ENCODE data around the gene ADGRV1. TPM values are rescaled to one million over a fixed set of nuclear protein-coding genes. Genes with fewer than 3 reads are reported as not detected.

ADGRV1 gene
- total RNA-seq, 1 donor from 2014 or later = 0.99 TPM

- TF ChIP-seq CTCF (IDR thresholded peaks at IDR 0.05) = no peak
- no peaks in the 10 kb centered on the region for H3K9me3 Mint-ChIP-seq (ENCODE audit: unreplicated experiment)
- peak overlapping the region; percentile 61 for H3K27ac Mint-ChIP-seq (ENCODE audit: unreplicated experiment)
- H3K4me1 Mint-ChIP-seq (ENCODE audit: unreplicated experiment) = peaks cover 42% of the 10 kb centered on the region
- H3K36me3 Mint-ChIP-seq (ENCODE audit: unreplicated experiment) = no peaks in the 10 kb centered on the region
- no peak overlapping the region for H3K4me3 Mint-ChIP-seq (ENCODE audit: unreplicated experiment)
- no peaks in the 10 kb centered on the region for H3K27me3 Mint-ChIP-seq (ENCODE audit: unreplicated experiment)
- no peak for DNase-seq (ENCODE audit: extremely low spot score, unreplicated experiment)
These were observed 567.9 kb downstream of the ADGRV1 start for GRCh38 chr5:91126448-91126847.

- Mint-ChIP-seq H3K27ac (ENCODE audit: unreplicated experiment) (peak overlapping the region; percentile 61), H3K9me3 (ENCODE audit: unreplicated experiment) (no peaks in the 10 kb centered on the region), H3K4me1 (ENCODE audit: unreplicated experiment) (peaks cover 42% of the 10 kb centered on the region), H3K4me3 (ENCODE audit: unreplicated experiment) (no peak overlapping the region), H3K27me3 (ENCODE audit: unreplicated experiment) (no peaks in the 10 kb centered on the region), H3K36me3 (ENCODE audit: unreplicated experiment) (no peaks in the 10 kb centered on the region)
- no peak for DNase-seq (ENCODE audit: extremely low spot score, unreplicated experiment)
- no peak for TF ChIP-seq CTCF (IDR thresholded peaks at IDR 0.05)
These were observed 568.3 kb downstream of the ADGRV1 start for GRCh38 chr5:91126888-91127287.

GRCh38 chr5:91127456-91128081, 569.0 kb downstream of the ADGRV1 start:
- H3K4me3 Mint-ChIP-seq (ENCODE audit: unreplicated experiment) = no peak overlapping the region

GRCh38 chr5:91128604-91129003, 570.0 kb downstream of the ADGRV1 start:
- Mint-ChIP-seq H3K27me3 (ENCODE audit: unreplicated experiment) (no peaks in the 10 kb centered on the region), H3K9me3 (ENCODE audit: unreplicated experiment) (peaks cover 5% of the 10 kb centered on the region), H3K4me3 (ENCODE audit: unreplicated experiment) (no peak overlapping the region), H3K36me3 (ENCODE audit: unreplicated experiment) (no peaks in the 10 kb centered on the region), H3K4me1 (ENCODE audit: unreplicated experiment) (peaks cover 40% of the 10 kb centered on the region), H3K27ac (ENCODE audit: unreplicated experiment) (no peak overlapping the region)
- no peak for TF ChIP-seq CTCF (IDR thresholded peaks at IDR 0.05)
- DNase-seq (ENCODE audit: extremely low spot score, unreplicated experiment) = no peak

More at GRCh38 chr5:91127456-91128081, 569.0 kb downstream of the ADGRV1 start:
- no peak for TF ChIP-seq CTCF (IDR thresholded peaks at IDR 0.05)
- H3K9me3 Mint-ChIP-seq (ENCODE audit: unreplicated experiment) = peaks cover 4% of the 10 kb centered on the region
- H3K27ac Mint-ChIP-seq (ENCODE audit: unreplicated experiment) = peak overlapping the region; percentile 61
- DNase-seq (ENCODE audit: extremely low spot score, unreplicated experiment) = no peak
- peaks cover 42% of the 10 kb centered on the region for H3K4me1 Mint-ChIP-seq (ENCODE audit: unreplicated experiment)
- H3K36me3 Mint-ChIP-seq (ENCODE audit: unreplicated experiment) = no peaks in the 10 kb centered on the region
- H3K27me3 Mint-ChIP-seq (ENCODE audit: unreplicated experiment) = no peaks in the 10 kb centered on the region

- peaks cover 33% of the 10 kb centered on the region for H3K4me1 Mint-ChIP-seq (ENCODE audit: unreplicated experiment)
- no peak for TF ChIP-seq CTCF (IDR thresholded peaks at IDR 0.05)
- no peak for DNase-seq (ENCODE audit: extremely low spot score, unreplicated experiment)
These were observed 571.2 kb downstream of the ADGRV1 start for GRCh38 chr5:91129748-91130147.

More at GRCh38 chr5:91129748-91130147, 571.2 kb downstream of the ADGRV1 start:
- no peak overlapping the region for H3K27ac Mint-ChIP-seq (ENCODE audit: unreplicated experiment)
- H3K36me3 Mint-ChIP-seq (ENCODE audit: unreplicated experiment) = no peaks in the 10 kb centered on the region
- no peak overlapping the region for H3K4me3 Mint-ChIP-seq (ENCODE audit: unreplicated experiment)
- H3K27me3 Mint-ChIP-seq (ENCODE audit: unreplicated experiment) = no peaks in the 10 kb centered on the region
- H3K9me3 Mint-ChIP-seq (ENCODE audit: unreplicated experiment) = peaks cover 5% of the 10 kb centered on the region
